ENCODE data around the gene CADM2.

Gene CADM2

DNA sequence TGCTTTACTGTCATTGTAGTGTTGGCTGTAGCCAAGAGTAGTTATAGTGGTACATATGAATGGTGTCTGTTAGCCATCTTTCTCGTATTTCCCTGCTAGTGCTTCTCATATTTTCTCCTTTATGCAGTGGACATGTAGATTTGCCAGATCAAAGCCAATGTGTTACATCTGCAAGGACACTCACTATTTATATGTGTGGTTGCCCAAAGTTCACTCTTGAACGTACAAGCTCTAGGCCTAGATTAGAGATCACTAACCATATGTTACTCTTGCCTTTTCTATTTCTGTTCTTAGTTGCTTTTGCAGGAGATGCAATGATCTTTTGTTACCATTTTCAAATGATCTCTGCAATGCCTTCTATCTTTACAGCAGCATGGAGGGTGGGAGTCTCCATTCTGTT, 78.4 kb downstream of the CADM2 start:
- Histone ChIP-seq H3K27me3 (ENCODE audit: control insufficient read depth, low read length) (no peaks in the 10 kb centered on the region), H4K20me1 (ENCODE audit: control insufficient read depth, insufficient read depth, low read depth, low read length) (no peaks in the 10 kb centered on the region), H3K9me3 (ENCODE audit: control insufficient read depth, insufficient read depth, low read length) (no peaks in the 10 kb centered on the region), H3K27ac (ENCODE audit: low read depth, low read length) (no peak overlapping the region), H3K9me2 (replicated peaks; ENCODE audit: control insufficient read depth, low read length) (no peaks in the 10 kb centered on the region), H3K36me3 (ENCODE audit: control insufficient read depth, low read length) (no peaks in the 10 kb centered on the region), H3K4me2 (ENCODE audit: low read length) (no peak overlapping the region), H3K4me1 (ENCODE audit: control insufficient read depth, low read length) (no peaks in the 10 kb centered on the region), H3F3A (ENCODE audit: control insufficient read depth, insufficient read depth) (no peaks in the 10 kb centered on the region), H3K4me3 (ENCODE audit: low read length) (no peak overlapping the region), H3K79me2 (ENCODE audit: control insufficient read depth, low read length) (no peaks in the 10 kb centered on the region)
- TF ChIP-seq, protein P1, sequence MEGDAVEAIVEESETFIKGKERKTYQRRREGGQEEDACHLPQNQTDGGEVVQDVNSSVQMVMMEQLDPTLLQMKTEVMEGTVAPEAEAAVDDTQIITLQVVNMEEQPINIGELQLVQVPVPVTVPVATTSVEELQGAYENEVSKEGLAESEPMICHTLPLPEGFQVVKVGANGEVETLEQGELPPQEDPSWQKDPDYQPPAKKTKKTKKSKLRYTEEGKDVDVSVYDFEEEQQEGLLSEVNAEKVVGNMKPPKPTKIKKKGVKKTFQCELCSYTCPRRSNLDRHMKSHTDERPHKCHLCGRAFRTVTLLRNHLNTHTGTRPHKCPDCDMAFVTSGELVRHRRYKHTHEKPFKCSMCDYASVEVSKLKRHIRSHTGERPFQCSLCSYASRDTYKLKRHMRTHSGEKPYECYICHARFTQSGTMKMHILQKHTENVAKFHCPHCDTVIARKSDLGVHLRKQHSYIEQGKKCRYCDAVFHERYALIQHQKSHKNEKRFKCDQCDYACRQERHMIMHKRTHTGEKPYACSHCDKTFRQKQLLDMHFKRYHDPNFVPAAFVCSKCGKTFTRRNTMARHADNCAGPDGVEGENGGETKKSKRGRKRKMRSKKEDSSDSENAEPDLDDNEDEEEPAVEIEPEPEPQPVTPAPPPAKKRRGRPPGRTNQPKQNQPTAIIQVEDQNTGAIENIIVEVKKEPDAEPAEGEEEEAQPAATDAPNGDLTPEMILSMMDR (IDR thresholded peaks at IDR 0.05; ENCODE audit: low read depth, low read length, poor library complexity, severe bottlenecking): no peak
- no peak for TF ChIP-seq EZH2phosphoT487 (IDR thresholded peaks at IDR 0.05; ENCODE audit: borderline replicate concordance, low read length)

DNA sequence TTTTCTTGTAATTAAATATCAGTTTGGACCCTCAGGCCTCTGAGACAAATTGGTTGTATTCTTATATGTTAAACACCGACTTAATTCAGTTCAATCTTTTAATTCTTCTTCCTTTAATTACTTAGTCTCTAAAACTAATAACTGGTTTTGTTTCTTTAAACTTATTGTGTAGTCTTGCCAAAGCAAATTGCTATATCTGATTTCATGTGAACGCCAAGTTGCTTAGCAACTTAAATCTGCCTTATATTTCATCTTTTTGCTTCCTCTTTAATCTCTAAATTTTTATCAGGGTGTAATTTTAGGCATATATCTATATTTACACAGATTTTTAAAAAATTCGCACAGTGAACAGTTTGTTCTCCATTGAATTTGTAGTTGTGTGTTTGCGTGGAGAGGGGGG, 82.2 kb downstream of the CADM2 start:
- Histone ChIP-seq H3K79me2 (ENCODE audit: control insufficient read depth, low read length) (no peaks in the 10 kb centered on the region), H3F3A (ENCODE audit: control insufficient read depth, insufficient read depth) (no peaks in the 10 kb centered on the region), H3K27ac (ENCODE audit: low read depth, low read length) (no peak overlapping the region), H3K27me3 (ENCODE audit: control insufficient read depth, low read length) (no peaks in the 10 kb centered on the region), H3K4me1 (ENCODE audit: control insufficient read depth, low read length) (no peaks in the 10 kb centered on the region), H3K4me3 (ENCODE audit: low read length) (no peak overlapping the region), H3K4me2 (ENCODE audit: low read length) (no peak overlapping the region), H3K9me2 (replicated peaks; ENCODE audit: control insufficient read depth, low read length) (no peaks in the 10 kb centered on the region), H3K9me3 (ENCODE audit: control insufficient read depth, insufficient read depth, low read length) (no peaks in the 10 kb centered on the region), H3K36me3 (ENCODE audit: control insufficient read depth, low read length) (no peaks in the 10 kb centered on the region), H4K20me1 (ENCODE audit: control insufficient read depth, insufficient read depth, low read depth, low read length) (no peaks in the 10 kb centered on the region)
- TF ChIP-seq EZH2phosphoT487 (IDR thresholded peaks at IDR 0.05; ENCODE audit: borderline replicate concordance, low read length): no peak
- TF ChIP-seq, protein P1 (IDR thresholded peaks at IDR 0.05; ENCODE audit: low read depth, low read length, poor library complexity, severe bottlenecking): no peak

DNA sequence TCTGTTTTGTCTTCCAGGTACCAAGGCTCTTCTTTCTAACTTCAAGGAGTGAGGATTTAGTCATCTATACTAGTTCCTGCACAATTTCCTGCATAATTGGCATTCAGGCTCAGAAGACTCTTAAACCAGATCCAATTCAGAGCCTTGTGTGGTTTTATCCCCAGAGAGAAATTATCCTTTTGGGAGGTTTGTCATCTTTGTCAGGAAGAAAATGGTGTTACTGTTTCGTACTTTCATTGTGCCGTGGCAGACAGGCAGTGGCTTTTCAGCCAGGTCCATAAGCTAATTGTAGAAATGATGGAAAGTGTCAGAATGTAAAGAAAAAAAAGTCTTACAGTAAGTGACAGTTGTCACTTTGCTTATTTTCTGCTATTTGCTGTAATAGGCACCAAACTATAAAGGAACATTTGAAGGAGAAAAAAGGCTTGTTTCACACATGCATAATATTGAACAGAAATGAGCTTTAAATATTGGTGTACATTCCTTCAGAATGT, 82.8 kb downstream of the CADM2 start:
- Histone ChIP-seq H3K4me1 (ENCODE audit: control insufficient read depth, low read length) (no peaks in the 10 kb centered on the region), H4K20me1 (ENCODE audit: control insufficient read depth, insufficient read depth, low read depth, low read length) (no peaks in the 10 kb centered on the region), H3K9me3 (ENCODE audit: control insufficient read depth, insufficient read depth, low read length) (no peaks in the 10 kb centered on the region), H3K27ac (ENCODE audit: low read depth, low read length) (no peak overlapping the region), H3K79me2 (ENCODE audit: control insufficient read depth, low read length) (no peaks in the 10 kb centered on the region), H3K27me3 (ENCODE audit: control insufficient read depth, low read length) (no peaks in the 10 kb centered on the region), H3K4me3 (ENCODE audit: low read length) (no peak overlapping the region), H3K4me2 (ENCODE audit: low read length) (no peak overlapping the region), H3K9me2 (replicated peaks; ENCODE audit: control insufficient read depth, low read length) (no peaks in the 10 kb centered on the region), H3F3A (ENCODE audit: control insufficient read depth, insufficient read depth) (no peaks in the 10 kb centered on the region), H3K36me3 (ENCODE audit: control insufficient read depth, low read length) (no peaks in the 10 kb centered on the region)
- no peak for TF ChIP-seq EZH2phosphoT487 (IDR thresholded peaks at IDR 0.05; ENCODE audit: borderline replicate concordance, low read length)
- TF ChIP-seq, protein P1 (IDR thresholded peaks at IDR 0.05; ENCODE audit: low read depth, low read length, poor library complexity, severe bottlenecking): no peak

All from DOHH2 (cell line).